KMS-11 (cell line): ENCODE measurements around the gene FAT1.
"Not testable (repeated sequence)": the region's sequence is repeated elsewhere in the genome, so short reads cannot be mapped to it uniquely, and the experiment has no call there.

Experiments
- H2AFZ ChIP-seq: fragments of 200-600 bp; sonication (generic); 2 replicates; pipeline ENCODE4 v1.6.1; 2016; ENCODE audit warnings: antibody characterized with exemption, mixed run types, low read depth
- H3K27ac ChIP-seq: fragments of 200-600 bp; sonication (generic); 2 replicates; pipeline ENCODE4 v1.6.1; 2016; ENCODE audit warnings: mild to moderate bottlenecking, mixed run types
- H3K27me3 ChIP-seq: fragments of 200-600 bp; sonication (generic); 2 replicates; pipeline ENCODE4 v1.6.1; 2017; ENCODE audit warnings: mild to moderate bottlenecking, low read depth, mixed run types, moderate library complexity; ENCODE audit not compliant: insufficient read depth
- H3K36me3 ChIP-seq: fragments of 200-600 bp; sonication (generic); 2 replicates; pipeline ENCODE4 v1.6.1; 2017; ENCODE audit warnings: mild to moderate bottlenecking, mixed run types; ENCODE audit not compliant: insufficient read depth
- H3K4me1 ChIP-seq: fragments of 200-600 bp; sonication (generic); 2 replicates; pipeline ENCODE4 v1.6.1; 2016; ENCODE audit warnings: mild to moderate bottlenecking, low read depth, mixed run types; ENCODE audit not compliant: poor library complexity, severe bottlenecking
- H3K4me2 ChIP-seq: fragments of 200-600 bp; sonication (generic); 2 replicates; pipeline ENCODE4 v1.7.0; 2016; ENCODE audit warnings: mild to moderate bottlenecking, mixed run types
- H3K4me3 ChIP-seq: fragments of 200-600 bp; sonication (generic); IDR thresholded peaks from 2 replicates; pipeline ENCODE4 v1.6.1; 2017; ENCODE audit warnings: low read depth, low read length, mixed read lengths; ENCODE audit not compliant: insufficient read depth
- H3K79me2 ChIP-seq: fragments of 200-600 bp; sonication (generic); 2 replicates; pipeline ENCODE4 v1.6.1; 2016; ENCODE audit warnings: low read depth, mixed run types; ENCODE audit not compliant: insufficient read depth
- H3K9ac ChIP-seq: fragments of 200-600 bp; sonication (generic); 2 replicates; pipeline ENCODE4 v1.6.1; 2016; ENCODE audit warnings: mild to moderate bottlenecking, mixed run types
- H4K20me1 ChIP-seq: fragments of 200-600 bp; sonication (generic); 2 replicates; pipeline ENCODE4 v1.6.1; 2016; ENCODE audit warnings: mild to moderate bottlenecking, mixed run types; ENCODE audit not compliant: insufficient read depth
- TF ChIP-seq, protein P1 (sequence below): fragments of 200-600 bp; sonication (generic); conservative IDR thresholded peaks from 2 replicates; pipeline ENCODE4 v1.6.1; 2017; ENCODE audit warnings: low read depth, mild to moderate bottlenecking, antibody characterized with exemption, low read length, moderate library complexity, mixed read lengths

FAT1 gene

DNA sequence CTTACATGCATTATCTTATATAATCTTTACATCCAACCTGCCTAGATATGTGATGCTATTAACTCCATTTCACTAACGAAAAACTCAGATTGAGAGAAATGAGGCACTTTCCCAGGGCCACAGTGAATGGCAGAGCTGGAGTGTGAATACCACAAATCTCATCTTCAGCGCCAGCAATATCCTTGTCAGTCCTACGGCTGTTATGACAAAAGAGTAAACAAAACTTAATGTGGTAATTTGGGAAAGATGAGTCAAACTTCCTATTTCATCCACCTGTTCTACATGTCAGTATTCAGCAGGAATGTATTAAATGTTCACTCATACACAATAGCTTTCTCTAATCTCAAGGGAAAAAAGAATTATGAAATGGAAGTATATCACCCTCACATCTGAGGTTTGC is 56.9 kb downstream of the FAT1 start:
- no peaks in the 10 kb centered on the region for H4K20me1 ChIP-seq
- no peaks in the 10 kb centered on the region for H3K4me1 ChIP-seq
- TF ChIP-seq, protein P1, sequence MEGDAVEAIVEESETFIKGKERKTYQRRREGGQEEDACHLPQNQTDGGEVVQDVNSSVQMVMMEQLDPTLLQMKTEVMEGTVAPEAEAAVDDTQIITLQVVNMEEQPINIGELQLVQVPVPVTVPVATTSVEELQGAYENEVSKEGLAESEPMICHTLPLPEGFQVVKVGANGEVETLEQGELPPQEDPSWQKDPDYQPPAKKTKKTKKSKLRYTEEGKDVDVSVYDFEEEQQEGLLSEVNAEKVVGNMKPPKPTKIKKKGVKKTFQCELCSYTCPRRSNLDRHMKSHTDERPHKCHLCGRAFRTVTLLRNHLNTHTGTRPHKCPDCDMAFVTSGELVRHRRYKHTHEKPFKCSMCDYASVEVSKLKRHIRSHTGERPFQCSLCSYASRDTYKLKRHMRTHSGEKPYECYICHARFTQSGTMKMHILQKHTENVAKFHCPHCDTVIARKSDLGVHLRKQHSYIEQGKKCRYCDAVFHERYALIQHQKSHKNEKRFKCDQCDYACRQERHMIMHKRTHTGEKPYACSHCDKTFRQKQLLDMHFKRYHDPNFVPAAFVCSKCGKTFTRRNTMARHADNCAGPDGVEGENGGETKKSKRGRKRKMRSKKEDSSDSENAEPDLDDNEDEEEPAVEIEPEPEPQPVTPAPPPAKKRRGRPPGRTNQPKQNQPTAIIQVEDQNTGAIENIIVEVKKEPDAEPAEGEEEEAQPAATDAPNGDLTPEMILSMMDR: no peak
- H3K4me3 ChIP-seq: no peak overlapping the region
- H3K4me2 ChIP-seq: no peak overlapping the region
- no peak overlapping the region for H2AFZ ChIP-seq
- H3K36me3 ChIP-seq: no peaks in the 10 kb centered on the region
- H3K27me3 ChIP-seq: no peaks in the 10 kb centered on the region
- H3K9ac ChIP-seq: no peak overlapping the region
- H3K79me2 ChIP-seq: no peaks in the 10 kb centered on the region
- H3K27ac ChIP-seq: no peak overlapping the region

DNA sequence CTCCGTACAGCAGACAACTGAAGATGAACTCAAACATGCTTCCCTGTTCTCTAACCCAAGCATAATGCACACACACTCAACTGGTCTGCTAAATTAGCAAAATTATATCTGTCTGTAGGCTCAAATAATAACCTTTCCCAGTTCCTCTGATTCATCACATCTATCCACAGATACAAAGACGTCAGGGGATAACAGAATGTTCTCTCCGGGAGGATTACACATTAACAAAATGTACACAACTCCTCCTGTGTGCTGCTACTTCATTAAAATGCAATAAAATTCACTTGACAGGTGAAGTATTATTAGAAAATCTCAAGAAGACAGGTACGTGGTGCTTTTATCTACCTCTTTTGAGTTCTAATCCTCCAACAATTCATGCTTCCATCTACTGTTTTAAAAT is 57.4 kb downstream of the FAT1 start:
- H4K20me1 ChIP-seq: no peaks in the 10 kb centered on the region
- H3K4me1 ChIP-seq: no peaks in the 10 kb centered on the region
- no peaks in the 10 kb centered on the region for H3K79me2 ChIP-seq
- H3K9ac ChIP-seq: no peak overlapping the region
- H3K36me3 ChIP-seq: no peaks in the 10 kb centered on the region
- H3K4me3 ChIP-seq: no peak overlapping the region
- no peak overlapping the region for H3K4me2 ChIP-seq
- H3K27ac ChIP-seq: no peak overlapping the region
- H2AFZ ChIP-seq: no peak overlapping the region
- TF ChIP-seq, protein P1: no peak
- no peaks in the 10 kb centered on the region for H3K27me3 ChIP-seq

DNA sequence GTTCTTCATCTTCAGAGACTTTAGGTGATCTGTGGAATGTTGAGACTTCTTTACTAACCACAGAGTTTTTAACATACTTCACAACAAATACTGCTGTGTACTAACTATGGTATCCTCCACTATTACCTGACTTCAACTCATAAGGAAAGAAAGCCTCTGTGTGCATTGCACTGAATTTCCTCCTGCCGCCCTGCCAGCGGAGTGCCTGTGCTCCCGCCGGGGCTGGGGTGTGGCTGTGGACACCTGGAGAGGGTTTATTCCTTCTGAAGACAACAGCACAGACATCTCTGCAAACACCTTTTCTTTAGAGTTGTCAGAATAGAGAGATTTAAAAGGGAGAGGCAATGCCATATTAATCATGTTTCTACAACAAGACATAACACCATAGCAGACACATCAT is 63.3 kb downstream of the FAT1 start:
- Histone ChIP-seq H3K27ac (no peak overlapping the region), H3K27me3 (no peaks in the 10 kb centered on the region), H3K9ac (no peak overlapping the region), H3K4me2 (no peak overlapping the region), H3K4me3 (no peak overlapping the region), H2AFZ (no peak overlapping the region), H3K4me1 (no peaks in the 10 kb centered on the region), H3K79me2 (no peaks in the 10 kb centered on the region), H3K36me3 (no peaks in the 10 kb centered on the region), H4K20me1 (no peaks in the 10 kb centered on the region)
- TF ChIP-seq, protein P1: no peak

DNA sequence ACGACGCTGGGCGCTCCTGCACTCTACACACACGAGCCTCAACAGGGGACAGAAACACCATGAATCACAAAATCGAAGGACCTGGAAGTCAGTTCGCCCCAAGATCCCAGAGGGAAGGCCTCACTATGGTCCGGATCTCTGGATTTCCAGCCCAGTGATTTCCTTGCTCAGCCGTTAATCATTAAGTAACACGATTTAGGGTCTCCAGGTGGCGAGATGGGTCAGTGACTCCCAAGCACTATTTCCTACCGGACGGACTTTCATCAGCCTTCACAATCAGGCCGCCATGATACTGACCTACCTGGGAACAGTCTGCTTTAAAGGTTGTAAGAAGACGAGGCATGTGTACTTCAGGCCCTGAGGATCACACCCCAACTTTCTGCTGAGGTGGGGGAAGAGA is 63.7 kb downstream of the FAT1 start:
- Histone ChIP-seq H3K4me1 (no peaks in the 10 kb centered on the region), H3K36me3 (no peaks in the 10 kb centered on the region), H3K27ac (no peak overlapping the region), H2AFZ (no peak overlapping the region), H3K4me2 (no peak overlapping the region), H3K9ac (no peak overlapping the region), H3K4me3 (no peak overlapping the region), H4K20me1 (no peaks in the 10 kb centered on the region), H3K79me2 (no peaks in the 10 kb centered on the region), H3K27me3 (no peaks in the 10 kb centered on the region)
- TF ChIP-seq, protein P1: no peak

DNA sequence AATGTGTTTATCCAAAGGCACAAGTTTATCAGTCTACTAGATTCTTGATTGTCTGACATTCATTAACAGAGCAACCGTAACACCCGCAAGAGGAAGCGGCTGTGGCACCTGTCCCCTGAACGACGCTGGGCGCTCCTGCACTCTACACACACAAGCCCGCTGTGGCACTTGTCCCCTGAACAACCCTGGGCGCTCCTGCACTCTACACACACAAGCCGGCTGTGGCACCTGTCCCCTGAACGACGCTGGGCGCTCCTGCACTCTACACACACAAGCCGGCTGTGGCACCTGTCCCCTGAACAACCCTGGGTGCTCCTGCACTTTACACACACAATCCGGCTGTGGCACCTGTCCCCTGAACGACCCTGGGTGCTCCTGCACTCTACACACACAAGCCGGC is 64.2 kb downstream of the FAT1 start:
- not testable (repeated sequence) for H3K36me3 ChIP-seq, H2AFZ ChIP-seq

More for the DNA sequence above, 64.2 kb downstream of the FAT1 start:
- not testable (repeated sequence) for H3K4me1 ChIP-seq, H3K79me2 ChIP-seq, H3K27me3 ChIP-seq, H3K4me2 ChIP-seq, H3K27ac ChIP-seq, H3K9ac ChIP-seq, H4K20me1 ChIP-seq, H3K4me3 ChIP-seq
